GM19468 (cell line): Measurements from ENCODE around the gene NAV2.
"Not testable (repeated sequence)": the region's sequence is repeated elsewhere in the genome, so short reads cannot be mapped to it uniquely, and the experiment has no call there.

Experiments
- ATAC-seq: cut with Tn5 transposase; IDR thresholded peaks from one replicate; pipeline ENCODE4 v1.9.1; 2021; ENCODE audit warnings: mild to moderate bottlenecking, moderate library complexity, moderate number of reproducible peaks; ENCODE audit not compliant: unreplicated experiment; ENCODE audit errors: extremely low read depth

Gene NAV2

GRCh38 chr11:19912115-19912957 is 199.7 kb downstream of the NAV2 start:
- ATAC-seq: no peak

DNA sequence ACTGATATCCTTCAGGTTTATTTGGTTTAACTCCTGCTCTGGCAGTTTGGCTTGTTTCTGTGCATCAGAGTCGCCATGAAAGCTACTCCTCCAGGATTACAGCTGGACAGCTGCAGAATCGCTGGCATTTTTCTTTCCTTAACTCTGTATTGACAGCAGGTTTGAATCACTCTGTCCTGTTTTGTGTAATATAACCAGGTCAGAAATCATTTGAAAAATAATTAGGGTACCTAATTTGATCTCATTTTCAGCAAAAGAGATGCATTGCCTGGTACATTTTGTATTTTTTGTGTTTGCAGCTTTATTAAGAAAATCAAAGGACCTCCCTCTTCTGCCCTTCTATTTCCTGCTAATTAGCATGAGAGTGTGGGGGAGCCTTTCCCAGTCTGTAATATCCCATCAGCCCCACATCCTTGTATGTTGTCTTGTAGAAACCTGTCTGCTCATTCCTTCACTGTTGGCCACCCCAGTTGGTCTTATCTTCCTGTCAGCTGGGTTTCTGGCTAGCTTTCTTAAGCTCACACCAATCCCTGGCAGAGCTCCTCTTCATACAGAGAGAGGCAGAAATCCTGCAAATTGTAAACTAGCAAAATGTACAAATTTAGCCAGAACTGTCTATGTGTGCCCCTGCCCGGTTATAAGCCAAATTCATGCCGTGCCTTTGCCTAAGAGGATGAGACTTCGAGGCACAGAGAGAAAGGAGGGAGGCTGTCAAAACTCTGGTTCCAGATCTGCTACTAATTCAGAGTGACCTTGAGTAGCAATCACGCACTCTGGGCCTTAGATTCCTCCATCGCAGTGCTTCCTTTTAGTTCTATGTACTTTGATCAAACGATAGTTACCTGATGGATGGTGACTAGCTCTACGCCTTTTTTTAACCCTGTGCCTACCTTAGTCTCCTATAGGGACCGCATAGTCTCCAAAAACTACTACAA is 200.6 kb downstream of the NAV2 start:
- no peak for ATAC-seq

- no peak for ATAC-seq
These were observed 201.2 kb downstream of the NAV2 start for GRCh38 chr11:19913893-19914249.

DNA sequence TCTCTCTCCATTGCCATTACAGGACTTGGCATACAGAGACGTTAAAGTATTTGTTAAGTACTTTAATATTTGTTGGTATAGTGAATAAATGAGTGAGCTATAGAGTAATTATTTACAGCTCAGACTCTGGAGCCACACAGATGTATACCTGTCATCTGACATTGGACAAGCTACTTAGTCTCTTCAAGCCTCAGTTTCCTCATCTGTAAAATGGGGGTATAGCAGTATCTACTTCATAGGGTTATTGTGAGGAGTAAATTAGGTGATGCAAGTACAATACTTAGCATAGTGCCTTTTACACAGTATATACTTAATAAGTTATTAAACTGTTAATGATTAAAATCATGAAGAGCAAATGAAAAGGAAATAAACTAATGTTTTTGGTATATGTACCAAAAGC is 203.2 kb downstream of the NAV2 start:
- ATAC-seq: no peak

DNA sequence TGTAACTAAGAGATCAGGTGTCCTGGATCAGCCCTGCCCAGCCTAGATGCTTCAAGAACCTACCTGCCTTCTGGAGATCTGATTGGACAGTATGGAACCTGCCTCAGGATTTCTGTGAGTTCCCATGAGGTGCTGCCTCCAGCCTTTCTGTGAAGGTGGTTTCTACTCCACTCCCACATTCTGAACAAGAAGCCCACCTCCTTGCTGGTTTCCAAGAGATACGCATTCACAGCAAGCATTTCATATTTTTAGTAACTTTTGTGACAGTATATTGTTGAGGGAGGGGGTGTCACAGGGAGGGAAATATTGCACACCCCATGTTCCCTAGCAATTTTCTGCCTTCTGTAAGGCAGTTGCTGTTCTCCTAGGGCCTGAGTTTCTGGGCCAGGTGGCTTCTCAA is 204.4 kb downstream of the NAV2 start:
- no peak for ATAC-seq

- no peak for ATAC-seq
These were observed 205.8 kb downstream of the NAV2 start for GRCh38 chr11:19918302-19919049.

GRCh38 chr11:19919050-19919561 is 206.5 kb downstream of the NAV2 start:
- no peak for ATAC-seq

DNA sequence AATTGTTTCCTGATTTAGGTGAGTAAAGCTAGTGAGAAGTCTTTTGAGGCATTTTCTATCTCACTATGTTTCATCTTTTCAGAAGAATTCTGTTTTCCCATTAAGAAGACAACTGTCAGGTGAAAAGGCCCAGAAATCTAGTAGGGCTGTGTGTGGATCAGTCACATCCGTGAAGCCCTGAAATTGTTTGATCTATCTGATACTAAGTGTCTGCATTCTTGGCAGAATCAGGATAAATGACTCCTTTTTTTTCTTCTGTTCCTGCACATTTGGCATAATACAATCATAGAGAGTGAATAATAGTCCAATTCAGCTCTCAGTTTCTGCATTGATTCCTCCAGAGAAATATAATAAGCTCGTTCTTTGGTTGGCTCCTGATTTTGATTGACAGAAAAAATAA is 208.3 kb downstream of the NAV2 start:
- no peak for ATAC-seq

DNA sequence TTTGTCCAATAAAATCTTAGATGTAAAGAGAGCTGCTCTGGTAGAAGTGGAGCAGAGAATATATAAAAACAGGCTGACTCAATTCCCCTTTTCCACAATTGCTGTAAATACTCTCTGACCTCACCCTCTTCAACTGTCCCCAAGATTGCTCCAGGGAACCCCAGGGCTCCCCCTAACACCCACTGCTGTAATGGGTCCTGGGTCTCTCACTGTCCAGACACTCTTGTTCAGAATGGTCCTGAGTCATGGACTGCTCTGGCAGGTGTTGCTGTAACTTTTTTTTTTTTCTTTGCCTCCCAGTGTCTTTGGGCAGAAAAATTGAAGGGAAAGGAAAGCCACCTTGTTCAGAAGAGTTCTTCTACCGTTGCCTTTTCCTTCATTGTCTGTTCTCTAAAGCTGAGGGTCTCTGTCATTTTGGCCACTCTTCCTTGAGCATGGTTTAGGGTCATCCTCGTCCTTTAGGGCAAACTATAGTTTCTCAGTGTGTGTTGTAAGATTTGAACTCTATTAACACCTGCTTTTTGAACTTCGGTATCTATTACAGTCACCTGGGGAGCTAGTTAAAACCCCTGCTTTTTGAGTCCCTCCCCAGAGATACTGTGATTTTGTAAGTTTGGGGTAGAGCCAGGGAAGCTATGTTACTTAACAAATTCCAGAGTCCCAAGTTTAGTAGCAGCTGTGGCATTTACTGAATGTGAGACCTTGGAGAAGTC is 209.5 kb downstream of the NAV2 start:
- ATAC-seq: no peak

DNA sequence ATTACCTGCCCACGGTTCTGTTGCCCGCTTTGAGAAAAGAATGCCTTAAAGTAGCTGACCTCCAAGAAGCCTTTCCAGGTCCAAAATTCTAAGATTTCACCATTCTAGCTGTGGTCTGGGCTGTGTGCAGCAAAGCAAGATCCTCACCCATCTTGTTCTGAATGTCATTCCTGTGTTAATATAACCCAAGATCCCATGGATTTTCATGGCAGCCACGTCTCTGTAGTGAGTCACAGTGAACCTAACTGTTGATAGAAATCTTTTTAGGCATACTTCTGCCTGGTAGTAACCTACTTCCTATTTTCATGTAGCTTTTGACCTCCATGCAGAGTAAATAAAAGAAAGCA is 210.0 kb downstream of the NAV2 start:
- no peak for ATAC-seq

- ATAC-seq: no peak
These were observed 211.0 kb downstream of the NAV2 start for GRCh38 chr11:19923626-19924025.

GRCh38 chr11:19924311-19924710 is 211.7 kb downstream of the NAV2 start:
- no peak for ATAC-seq

DNA sequence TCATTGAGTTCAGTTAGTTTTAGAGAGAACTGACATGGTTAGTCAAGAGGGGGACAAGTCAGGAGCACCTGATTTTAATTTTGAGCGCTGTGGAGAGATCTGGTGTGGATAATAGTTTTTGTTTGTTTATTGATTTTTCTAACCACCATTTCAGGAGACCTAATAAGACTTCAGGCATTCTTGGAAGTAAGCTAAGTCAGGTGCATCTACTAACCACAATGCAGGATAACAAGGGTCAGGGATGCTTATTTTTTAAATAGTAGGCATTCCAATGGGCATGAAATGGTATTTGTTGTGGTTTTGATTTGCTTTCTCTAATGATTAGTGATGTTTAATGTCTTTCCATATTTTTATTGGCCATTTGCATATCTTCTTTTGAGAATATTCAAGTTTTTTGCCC is 212.1 kb downstream of the NAV2 start:
- no peak for ATAC-seq

GRCh38 chr11:19927403-19927802 is 214.8 kb downstream of the NAV2 start:
- not testable (repeated sequence) for ATAC-seq

DNA sequence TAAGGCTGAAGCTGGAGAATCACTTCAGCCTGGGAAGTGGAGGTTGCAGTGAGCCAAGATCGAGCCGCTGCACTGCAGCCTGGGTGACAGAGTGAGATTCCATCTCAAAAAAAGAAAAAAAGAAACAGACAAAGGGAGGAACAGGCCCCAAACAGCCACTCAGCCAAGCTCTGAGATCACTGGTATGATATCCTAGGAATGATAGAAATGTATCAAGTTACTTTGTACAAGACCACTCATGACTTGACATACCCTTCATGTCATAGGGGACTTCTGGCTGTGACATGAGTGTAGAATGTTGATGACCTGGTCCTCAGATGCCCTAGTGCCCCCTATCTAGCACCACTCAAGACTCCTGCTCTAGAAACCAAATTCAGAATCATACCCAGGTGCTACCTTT is 216.5 kb downstream of the NAV2 start:
- no peak for ATAC-seq

DNA sequence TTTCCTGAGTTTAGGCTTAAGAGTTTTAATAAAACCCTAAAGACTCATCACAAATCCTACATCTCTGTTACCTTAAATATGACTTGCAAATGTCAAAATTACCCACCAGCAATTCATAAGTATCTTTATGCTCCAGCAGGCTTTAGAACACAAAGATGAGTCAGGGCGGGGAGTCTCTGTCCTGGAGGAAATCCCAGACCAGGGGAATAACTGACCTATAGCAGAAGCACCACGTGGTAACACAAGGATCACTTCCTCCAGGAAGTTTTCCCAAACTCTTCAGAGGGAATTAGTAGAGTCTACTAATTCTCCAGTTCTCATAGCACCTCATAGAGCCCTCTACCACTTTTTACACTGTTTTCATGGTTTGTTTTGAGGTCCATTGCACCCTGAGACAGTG is 217.0 kb downstream of the NAV2 start:
- no peak for ATAC-seq

GRCh38 chr11:19931141-19931770 is 218.6 kb downstream of the NAV2 start:
- no peak for ATAC-seq

DNA sequence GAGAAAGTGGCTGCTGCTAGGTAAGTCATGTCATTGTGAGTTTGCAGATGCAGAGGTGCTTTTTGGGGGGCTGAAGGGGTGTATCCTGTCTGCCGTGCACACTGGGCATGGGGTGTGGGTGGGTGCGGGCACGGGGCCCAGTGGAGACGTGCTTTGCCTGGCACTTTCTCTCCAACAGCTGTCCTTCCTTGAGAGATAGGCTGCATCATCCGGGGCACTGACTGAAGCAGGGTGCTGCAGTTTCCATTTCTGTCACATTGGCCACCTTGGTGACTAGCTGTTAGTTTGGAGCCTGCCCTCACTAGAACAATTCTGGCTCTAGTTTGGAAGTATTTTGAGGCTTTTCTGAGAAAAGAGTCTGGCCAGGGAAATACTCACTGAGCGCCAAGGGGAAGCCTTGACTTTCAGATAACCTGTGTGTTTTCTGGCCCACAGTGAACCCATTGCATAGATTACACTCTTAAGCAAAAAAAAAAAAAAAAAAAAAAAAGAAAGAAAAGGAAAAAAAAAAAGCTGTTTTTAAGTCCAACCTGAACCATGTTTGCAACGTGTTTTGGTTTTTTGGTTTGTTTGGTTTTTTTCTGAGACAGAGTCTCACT is 219.2 kb downstream of the NAV2 start:
- ATAC-seq: no peak

DNA sequence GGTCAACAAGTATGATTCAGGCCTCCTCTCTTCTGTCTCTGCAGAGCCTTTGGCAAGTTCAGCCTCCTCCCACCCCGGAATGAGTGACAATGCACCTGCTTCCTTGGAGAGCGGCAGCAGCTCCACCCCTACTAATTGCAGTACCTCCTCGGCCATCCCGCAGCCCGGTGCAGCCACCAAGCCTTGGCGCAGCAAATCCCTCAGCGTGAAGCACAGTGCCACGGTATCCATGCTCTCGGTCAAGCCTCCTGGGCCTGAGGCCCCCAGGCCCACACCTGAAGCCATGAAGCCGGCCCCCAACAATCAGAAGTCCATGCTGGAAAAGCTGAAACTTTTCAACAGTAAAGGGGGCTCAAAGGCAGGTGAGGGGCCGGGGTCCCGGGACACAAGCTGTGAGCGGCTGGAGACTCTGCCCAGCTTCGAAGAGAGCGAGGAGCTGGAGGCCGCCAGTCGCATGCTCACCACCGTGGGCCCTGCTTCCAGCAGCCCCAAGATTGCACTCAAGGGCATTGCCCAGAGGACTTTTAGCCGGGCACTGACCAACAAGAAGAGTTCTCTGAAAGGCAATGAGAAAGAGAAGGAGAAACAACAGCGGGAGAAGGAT is 220.6 kb downstream of the NAV2 start:
- no peak for ATAC-seq
